Activated T-helper 9 cell treated with anti-CD3 and anti-CD28 coated beads, Interleukin-2, amount 50 U/mL, for 16 hours (primary cell): ENCODE data around the gene R3HDM2.
"Not testable (repeated sequence)": the region's sequence is repeated elsewhere in the genome, so short reads cannot be mapped to it uniquely, and the experiment has no call there.

Source experiments
- DNase-seq: peaks from one replicate; pipeline ENCODE4 v3.0.0-alpha.2; 2020; ENCODE audit warnings: low read depth

The R3HDM2 gene

GRCh38 chr12:57329219-57329618 is 101.6 kb downstream of the R3HDM2 start:
- DNase-seq, result no peak

GRCh38 chr12:57325395-57325794 is 105.4 kb downstream of the R3HDM2 start:
- no peak for DNase-seq

- DNase-seq, result no peak
These were observed 107.4 kb downstream of the R3HDM2 start for GRCh38 chr12:57323416-57323815.

- no peak for DNase-seq
These were observed 110.2 kb downstream of the R3HDM2 start for GRCh38 chr12:57320639-57321038.

GRCh38 chr12:57319678-57320469 is 111.0 kb downstream of the R3HDM2 start:
- DNase-seq, result no peak

- no peak for DNase-seq
These were observed 115.2 kb downstream of the R3HDM2 start for GRCh38 chr12:57315681-57316080.

- DNase-seq, result not testable (repeated sequence)
These were observed 118.6 kb downstream of the R3HDM2 start for GRCh38 chr12:57312287-57312686.

- DNase-seq, result no peak
These were observed 121.4 kb downstream of the R3HDM2 start for GRCh38 chr12:57309420-57309819.

- DNase-seq, result no peak
These were observed 129.8 kb downstream of the R3HDM2 start for GRCh38 chr12:57300961-57301584.

- DNase-seq, result no peak
These were observed 131.3 kb downstream of the R3HDM2 start for GRCh38 chr12:57299514-57300016.

- DNase-seq, result no peak
These were observed 134.6 kb downstream of the R3HDM2 start for GRCh38 chr12:57296291-57296690.

GRCh38 chr12:57282073-57282472 is 148.8 kb downstream of the R3HDM2 start:
- DNase-seq, result not testable (repeated sequence)

GRCh38 chr12:57280211-57281062 is 150.4 kb downstream of the R3HDM2 start:
- peak; percentile 55 for DNase-seq

GRCh38 chr12:57278465-57279381 is 152.1 kb downstream of the R3HDM2 start:
- DNase-seq, result no peak

GRCh38 chr12:57276935-57277563 is 153.8 kb downstream of the R3HDM2 start:
- DNase-seq, result no peak

GRCh38 chr12:57276233-57276632 is 154.6 kb downstream of the R3HDM2 start:
- DNase-seq, result not testable (repeated sequence)

- DNase-seq, result no peak
These were observed 157.3 kb downstream of the R3HDM2 start for GRCh38 chr12:57273516-57273915.

GRCh38 chr12:57272337-57273151 is 158.3 kb downstream of the R3HDM2 start:
- no peak for DNase-seq

- no peak for DNase-seq
These were observed 159.8 kb downstream of the R3HDM2 start for GRCh38 chr12:57270966-57271470.

- no peak for DNase-seq
These were observed 162.6 kb downstream of the R3HDM2 start for GRCh38 chr12:57268264-57268663.
